ENCODE data around the gene CFAP221.
A peak's percentile ranks its signal among the peaks of the same experiment; 100 is the strongest.
"Not testable (repeated sequence)": the region's sequence is repeated elsewhere in the genome, so short reads cannot be mapped to it uniquely, and the experiment has no call there.

Gene CFAP221

GRCh38 chr2:119586085-119586484 is 41.8 kb downstream of the CFAP221 start:
- DNase-seq: no peak

- no peak for DNase-seq
These were observed 46.6 kb downstream of the CFAP221 start for GRCh38 chr2:119590873-119591272.

GRCh38 chr2:119591523-119591922 is 47.3 kb downstream of the CFAP221 start:
- no peak for DNase-seq

- no peak for DNase-seq
These were observed 48.2 kb downstream of the CFAP221 start for GRCh38 chr2:119592436-119592835.

- DNase-seq: no peak
These were observed 52.4 kb downstream of the CFAP221 start for GRCh38 chr2:119596638-119597037.

- DNase-seq: peak in 4 of 51 donors; percentile 5 to 20 (median 14)
These were observed 54.5 kb downstream of the CFAP221 start for GRCh38 chr2:119598596-119599263.

GRCh38 chr2:119599384-119599783 is 55.1 kb downstream of the CFAP221 start:
- DNase-seq: no peak

- DNase-seq: no peak
These were observed 60.8 kb downstream of the CFAP221 start for GRCh38 chr2:119605096-119605495.

GRCh38 chr2:119606674-119607073 is 62.4 kb downstream of the CFAP221 start:
- no peak for DNase-seq

GRCh38 chr2:119608553-119608952 is 64.3 kb downstream of the CFAP221 start:
- DNase-seq: no peak

- no peak for DNase-seq
These were observed 65.1 kb downstream of the CFAP221 start for GRCh38 chr2:119609337-119609736.

- DNase-seq: not testable (repeated sequence)
These were observed 69.9 kb downstream of the CFAP221 start for GRCh38 chr2:119614140-119614539.

- no peak for DNase-seq
These were observed 72.2 kb downstream of the CFAP221 start for GRCh38 chr2:119616421-119616820.

- no peak for DNase-seq
These were observed 73.2 kb downstream of the CFAP221 start for GRCh38 chr2:119617455-119617854.

- DNase-seq: not testable (repeated sequence)
These were observed 74.5 kb downstream of the CFAP221 start for GRCh38 chr2:119618725-119619124.

- no peak for DNase-seq
These were observed 81.0 kb downstream of the CFAP221 start for GRCh38 chr2:119625226-119625625.

- DNase-seq: no peak
These were observed 85.1 kb downstream of the CFAP221 start for GRCh38 chr2:119629323-119629825.

- DNase-seq: no peak
These were observed 85.9 kb downstream of the CFAP221 start for GRCh38 chr2:119630121-119630520.

- DNase-seq: peak in 1 of 51 donors; percentile 9
These were observed 93.1 kb downstream of the CFAP221 start for GRCh38 chr2:119637371-119637770.

GRCh38 chr2:119638246-119638645 is 94.0 kb downstream of the CFAP221 start:
- DNase-seq: no peak

GRCh38 chr2:119638685-119639554 is 94.7 kb downstream of the CFAP221 start:
- DNase-seq: peak in 4 of 51 donors; percentile 11 to 59 (median 24)

GRCh38 chr2:119641562-119642258 is 97.5 kb downstream of the CFAP221 start:
- peak in 48 of 51 donors; percentile 11 to 85 (median 54) for DNase-seq
